ENCODE data around the gene ANAPC10. TPM values are rescaled to one million over a fixed set of nuclear protein-coding genes. Genes with fewer than 3 reads are reported as not detected.

ANAPC10 gene
- total RNA-seq, 1 donor from 2014 or later, result 27.1 TPM

DNA sequence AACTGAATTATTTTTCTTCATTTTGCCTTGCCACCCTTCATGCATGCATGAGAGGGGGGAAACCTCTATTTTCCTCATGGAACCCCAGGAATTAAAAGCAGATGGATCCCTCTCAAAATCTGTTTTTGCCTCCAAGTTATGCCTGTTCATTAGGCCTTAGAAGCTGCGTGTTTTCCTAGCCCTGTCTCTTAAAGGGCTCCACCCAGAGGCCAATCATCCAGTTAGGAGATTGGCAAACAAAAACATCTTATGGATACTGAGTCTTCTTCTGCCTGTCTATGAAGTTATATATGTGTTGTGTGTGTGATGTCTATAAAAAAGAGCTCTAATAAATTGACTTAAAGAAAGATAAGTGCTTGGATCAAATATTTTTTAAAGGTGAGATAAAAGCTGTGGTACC, 142.9 kb downstream of the ANAPC10 start:
- DNase-seq (ENCODE audit: low read depth), result no peak
- Histone ChIP-seq H3K27me3 (ENCODE audit: control insufficient read depth, insufficient read depth, low read length) (no peaks in the 10 kb centered on the region), H3K36me3 (ENCODE audit: control insufficient read depth, insufficient read depth, low read length) (no peaks in the 10 kb centered on the region), H3K4me3 (ENCODE audit: low read depth, low read length) (no peak overlapping the region)
- TF ChIP-seq, protein P1, sequence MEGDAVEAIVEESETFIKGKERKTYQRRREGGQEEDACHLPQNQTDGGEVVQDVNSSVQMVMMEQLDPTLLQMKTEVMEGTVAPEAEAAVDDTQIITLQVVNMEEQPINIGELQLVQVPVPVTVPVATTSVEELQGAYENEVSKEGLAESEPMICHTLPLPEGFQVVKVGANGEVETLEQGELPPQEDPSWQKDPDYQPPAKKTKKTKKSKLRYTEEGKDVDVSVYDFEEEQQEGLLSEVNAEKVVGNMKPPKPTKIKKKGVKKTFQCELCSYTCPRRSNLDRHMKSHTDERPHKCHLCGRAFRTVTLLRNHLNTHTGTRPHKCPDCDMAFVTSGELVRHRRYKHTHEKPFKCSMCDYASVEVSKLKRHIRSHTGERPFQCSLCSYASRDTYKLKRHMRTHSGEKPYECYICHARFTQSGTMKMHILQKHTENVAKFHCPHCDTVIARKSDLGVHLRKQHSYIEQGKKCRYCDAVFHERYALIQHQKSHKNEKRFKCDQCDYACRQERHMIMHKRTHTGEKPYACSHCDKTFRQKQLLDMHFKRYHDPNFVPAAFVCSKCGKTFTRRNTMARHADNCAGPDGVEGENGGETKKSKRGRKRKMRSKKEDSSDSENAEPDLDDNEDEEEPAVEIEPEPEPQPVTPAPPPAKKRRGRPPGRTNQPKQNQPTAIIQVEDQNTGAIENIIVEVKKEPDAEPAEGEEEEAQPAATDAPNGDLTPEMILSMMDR (IDR thresholded peaks at IDR 0.05; ENCODE audit: insufficient read depth, low read length, severe bottlenecking), result no peak
- FAIRE-seq, result no peak

DNA sequence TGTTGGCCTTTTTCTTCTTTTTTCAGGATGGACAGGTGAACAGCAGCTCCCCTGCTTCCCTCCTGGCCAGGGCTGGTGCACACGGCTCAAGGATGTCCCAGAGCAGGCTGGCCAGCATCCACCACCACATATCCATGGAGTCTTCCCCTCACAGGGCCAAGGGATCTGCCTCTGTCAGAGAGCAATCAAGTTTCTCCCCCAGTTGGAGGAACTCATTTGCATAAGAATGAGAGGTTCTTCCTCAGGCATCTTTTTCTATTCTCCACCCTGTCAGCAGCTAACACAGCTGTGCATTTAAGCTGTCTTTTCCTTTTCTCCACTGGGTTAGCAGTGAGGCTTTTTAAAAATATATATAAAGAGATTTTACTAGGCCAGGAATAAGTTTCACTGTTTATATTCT, 143.8 kb downstream of the ANAPC10 start:
- no peaks in the 10 kb centered on the region for H3K36me3 ChIP-seq (ENCODE audit: control insufficient read depth, insufficient read depth, low read length)
- TF ChIP-seq, protein P1 (IDR thresholded peaks at IDR 0.05; ENCODE audit: insufficient read depth, low read length, severe bottlenecking), result no peak
- no peaks in the 10 kb centered on the region for H3K27me3 ChIP-seq (ENCODE audit: control insufficient read depth, insufficient read depth, low read length)
- FAIRE-seq (no peak), DNase-seq (ENCODE audit: low read depth) (no peak)
- H3K4me3 ChIP-seq (ENCODE audit: low read depth, low read length), result no peak overlapping the region

DNA sequence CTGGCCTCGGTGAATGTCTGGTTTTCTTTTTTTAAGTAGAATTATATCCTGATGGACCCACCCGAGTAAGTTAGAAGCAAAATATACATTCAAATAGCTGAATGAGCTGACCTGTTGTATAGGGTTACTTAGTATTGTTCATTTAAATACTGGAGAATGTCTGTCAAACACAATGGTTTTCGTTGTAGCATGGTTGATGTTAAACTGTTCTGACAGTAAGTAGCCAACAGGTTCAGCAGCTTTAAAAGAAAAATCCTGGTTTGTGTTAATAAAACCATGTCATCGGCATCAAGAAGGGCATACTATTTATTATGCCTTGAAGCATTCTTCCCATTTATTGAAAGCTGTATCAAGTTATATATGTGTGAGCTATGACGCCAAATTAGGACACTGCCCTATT, 149.6 kb downstream of the ANAPC10 start:
- no peak for DNase-seq (ENCODE audit: low read depth)
- no peak for FAIRE-seq
- no peaks in the 10 kb centered on the region for H3K27me3 ChIP-seq (ENCODE audit: control insufficient read depth, insufficient read depth, low read length)
- TF ChIP-seq, protein P1 (IDR thresholded peaks at IDR 0.05; ENCODE audit: insufficient read depth, low read length, severe bottlenecking), result no peak
- H3K36me3 ChIP-seq (ENCODE audit: control insufficient read depth, insufficient read depth, low read length), result no peaks in the 10 kb centered on the region
- H3K4me3 ChIP-seq (ENCODE audit: low read depth, low read length), result no peak overlapping the region

DNA sequence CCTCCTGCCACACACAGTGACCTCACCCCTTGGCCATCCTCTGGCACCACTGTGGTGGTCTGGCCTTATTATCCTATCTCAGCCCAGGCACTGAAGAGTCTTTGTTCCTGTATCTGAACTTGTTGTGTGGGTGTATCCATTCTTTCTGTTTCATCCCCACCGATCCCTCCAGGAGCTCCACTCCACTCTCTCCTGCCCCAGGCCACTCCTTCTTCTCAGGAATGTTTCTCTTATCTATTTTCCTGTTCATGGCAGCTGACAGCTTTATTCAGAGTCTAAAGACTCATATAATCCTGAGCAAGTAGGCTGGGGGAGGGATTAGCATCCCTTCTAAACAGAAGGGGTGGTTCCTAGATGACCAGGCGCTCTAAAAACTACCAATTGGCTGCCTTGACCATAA, 150.0 kb downstream of the ANAPC10 start:
- no peak for FAIRE-seq
- TF ChIP-seq, protein P1 (IDR thresholded peaks at IDR 0.05; ENCODE audit: insufficient read depth, low read length, severe bottlenecking), result no peak
- no peak for DNase-seq (ENCODE audit: low read depth)
- H3K36me3 ChIP-seq (ENCODE audit: control insufficient read depth, insufficient read depth, low read length), result no peaks in the 10 kb centered on the region
- no peak overlapping the region for H3K4me3 ChIP-seq (ENCODE audit: low read depth, low read length)
- no peaks in the 10 kb centered on the region for H3K27me3 ChIP-seq (ENCODE audit: control insufficient read depth, insufficient read depth, low read length)

Other genes with a start within 250 kb of the ANAPC10 start
- 96.0 and 186 TPM in 2 replicates for gene ABCE1, start 115 bp upstream of the ANAPC10 start, total RNA-seq
- gene OTUD4, start 82.4 kb upstream of the ANAPC10 start, total RNA-seq, result 22.9 TPM in 2 replicates